Adrenal gland (tissue), 5 donors: ENCODE results near the gene TRIM27.

Source experiments
- POLR2A ChIP-seq, 2 donors: fragments of 450-650 bp; IDR thresholded peaks; one replicate each; pipeline ENCODE4 v1.6.1; 2017; ENCODE audit warnings: antibody characterized with exemption in 2 of 2, mild to moderate bottlenecking in 2 of 2, moderate library complexity in 1 of 2
- TF ChIP-seq, protein P1 (sequence below), 6 experiments: fragments of 450-650 bp in 4 of 6; fragments of 200-600 bp in 2 of 6; sonication (generic) in 1 of 6; IDR thresholded peaks; 1 replicate in 5 of 6; 2 replicates in 1 of 6; pipeline versions ENCODE4 v1.5.1 to v1.8.0; 2016 to 2021; ENCODE audit warnings: antibody characterized with exemption in 6 of 6, mild to moderate bottlenecking in 2 of 6, moderate library complexity in 1 of 6
- donor health status: DM: no; HTN: no; CAD: no.

DNA sequence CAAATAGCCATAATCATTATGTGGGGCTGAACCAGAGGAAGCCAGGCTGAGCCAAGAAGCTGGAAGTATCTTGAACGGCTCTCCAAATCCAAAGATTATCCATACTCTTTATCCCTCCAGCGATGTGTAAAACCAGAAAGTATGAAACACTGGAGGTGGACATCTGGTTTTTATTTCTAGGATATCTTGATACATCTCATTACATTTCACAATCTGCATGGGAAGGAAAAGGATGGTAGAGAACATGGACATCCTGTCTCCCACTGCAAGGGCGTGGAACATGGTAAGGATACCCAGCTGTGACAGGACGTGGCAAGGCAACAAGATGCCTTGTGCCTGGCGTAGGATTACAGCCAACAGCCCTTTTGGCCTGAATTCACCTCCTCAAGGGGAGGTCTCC lies 20.1 kb downstream of the TRIM27 start:
- no peak for TF ChIP-seq POLR2A (IDR thresholded peaks at IDR 0.05)
- TF ChIP-seq, protein P1, sequence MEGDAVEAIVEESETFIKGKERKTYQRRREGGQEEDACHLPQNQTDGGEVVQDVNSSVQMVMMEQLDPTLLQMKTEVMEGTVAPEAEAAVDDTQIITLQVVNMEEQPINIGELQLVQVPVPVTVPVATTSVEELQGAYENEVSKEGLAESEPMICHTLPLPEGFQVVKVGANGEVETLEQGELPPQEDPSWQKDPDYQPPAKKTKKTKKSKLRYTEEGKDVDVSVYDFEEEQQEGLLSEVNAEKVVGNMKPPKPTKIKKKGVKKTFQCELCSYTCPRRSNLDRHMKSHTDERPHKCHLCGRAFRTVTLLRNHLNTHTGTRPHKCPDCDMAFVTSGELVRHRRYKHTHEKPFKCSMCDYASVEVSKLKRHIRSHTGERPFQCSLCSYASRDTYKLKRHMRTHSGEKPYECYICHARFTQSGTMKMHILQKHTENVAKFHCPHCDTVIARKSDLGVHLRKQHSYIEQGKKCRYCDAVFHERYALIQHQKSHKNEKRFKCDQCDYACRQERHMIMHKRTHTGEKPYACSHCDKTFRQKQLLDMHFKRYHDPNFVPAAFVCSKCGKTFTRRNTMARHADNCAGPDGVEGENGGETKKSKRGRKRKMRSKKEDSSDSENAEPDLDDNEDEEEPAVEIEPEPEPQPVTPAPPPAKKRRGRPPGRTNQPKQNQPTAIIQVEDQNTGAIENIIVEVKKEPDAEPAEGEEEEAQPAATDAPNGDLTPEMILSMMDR (IDR thresholded peaks at IDR 0.05) = no peak
